IMR-90 (cell line): Measurements from ENCODE around the gene CTIF. TPM values are rescaled to one million over a fixed set of nuclear protein-coding genes. Genes with fewer than 3 reads are reported as not detected.

Experiments
- ATAC-seq: fragments of 200-7000 bp; cut with Tn5 transposase; 2 replicates; pipeline ENCODE4 v1.9.1; 2020; ENCODE audit warnings: low read depth, mild to moderate bottlenecking, moderate library complexity
- BruUV-seq: library from RNA; stranded (reverse); fragments of 400-500 nt; replicated peaks from 2 replicates; lab custom pipeline; 2021; lab: Mats Ljungman, UMichigan
- CTCF ChIA-PET: fragments of 300-600 bp; formaldehyde crosslinking; extraction: SDS; loops from one replicate; lab custom pipeline; 2021; ENCODE audit warnings: antibody characterized with exemption; lab: Yijun Ruan, JAX
- POLR2A ChIA-PET: fragments of 300-600 bp; sonication (Branson Sonifier 250); formaldehyde crosslinking; loops from one replicate; lab custom pipeline; 2022; ENCODE audit warnings: antibody characterized with exemption; ENCODE audit not compliant: unreplicated experiment; lab: Charles Lee
- DNase-seq: peaks from one replicate; pipeline ENCODE4 v3.0.0; 2013
- H2AFZ ChIP-seq: replicated peaks from 2 replicates; pipeline ENCODE3; 2013; ENCODE audit warnings: low read length, mild to moderate bottlenecking; ENCODE audit not compliant: poor library complexity
- H2AK5ac ChIP-seq: 2 replicates; pipeline ENCODE4 v1.6.1; 2013; ENCODE audit warnings: low read depth, low read length, inconsistent platforms
- H2AK9ac ChIP-seq: replicated peaks from 2 replicates; pipeline ENCODE3; 2013; ENCODE audit warnings: mild to moderate bottlenecking, low read depth, low read length, moderate library complexity; ENCODE audit not compliant: poor library complexity
- H2BK120ac ChIP-seq: 2 replicates; pipeline ENCODE4 v1.6.1; 2013; ENCODE audit warnings: low read depth, low read length, inconsistent platforms
- H2BK15ac ChIP-seq: 3 replicates; pipeline ENCODE4 v1.6.1; 2013; ENCODE audit warnings: low read depth, low read length, inconsistent platforms
- H2BK20ac ChIP-seq: 2 replicates; pipeline ENCODE4 v1.6.1; 2013; ENCODE audit warnings: low read depth, mild to moderate bottlenecking, inconsistent platforms, low read length, moderate library complexity
- H2BK5ac ChIP-seq: 2 replicates; pipeline ENCODE4 v1.6.1; 2013; ENCODE audit warnings: mild to moderate bottlenecking, low read depth, low read length, inconsistent platforms; ENCODE audit not compliant: poor library complexity, severe bottlenecking
- H3K14ac ChIP-seq: replicated peaks from 2 replicates; pipeline ENCODE4 v1.6.1; 2013; ENCODE audit warnings: low read depth, low read length, inconsistent platforms
- H3K18ac ChIP-seq: 2 replicates; pipeline ENCODE4 v1.6.1; 2013; ENCODE audit warnings: low read depth, low read length, control low read depth
- H3K23ac ChIP-seq: 2 replicates; pipeline ENCODE4 v1.6.1; 2013; ENCODE audit warnings: low read depth, low read length, inconsistent platforms
- H3K27ac ChIP-seq: 2 replicates; pipeline ENCODE4 v1.5.1; 2013; ENCODE audit warnings: mild to moderate bottlenecking, control low read depth, low read length; ENCODE audit not compliant: insufficient read depth
- H3K27me3 ChIP-seq: 2 replicates; pipeline ENCODE4 v1.6.1; 2013; ENCODE audit warnings: low read length; ENCODE audit not compliant: control insufficient read depth, insufficient read depth
- H3K36me3 ChIP-seq: 2 replicates; pipeline ENCODE4 v1.6.1; 2013; ENCODE audit warnings: low read length, mixed read lengths; ENCODE audit not compliant: control insufficient read depth, insufficient read depth
- H3K4ac ChIP-seq: 2 replicates; pipeline ENCODE4 v1.6.1; 2013; ENCODE audit warnings: low read depth, low read length, inconsistent platforms
- H3K4me1 ChIP-seq: 2 replicates; pipeline ENCODE4 v1.6.1; 2013; ENCODE audit warnings: low read length, mixed read lengths; ENCODE audit not compliant: control insufficient read depth, insufficient read depth
- H3K4me2 ChIP-seq: 2 replicates; pipeline ENCODE4 v1.6.1; 2013; ENCODE audit warnings: low read depth, mild to moderate bottlenecking, control low read depth, low read length, moderate library complexity
- H3K4me3 ChIP-seq: 2 replicates; pipeline ENCODE4 v1.5.1; 2013; ENCODE audit warnings: low read depth, mild to moderate bottlenecking, control low read depth, low read length, moderate library complexity; ENCODE audit not compliant: insufficient read depth
- H3K56ac ChIP-seq: 2 replicates; pipeline ENCODE4 v1.6.1; 2013; ENCODE audit warnings: low read length, inconsistent platforms; ENCODE audit not compliant: insufficient read depth; ENCODE audit errors: extremely low read depth
- H3K79me1 ChIP-seq, 2 experiments: 2 replicates each; pipeline ENCODE4 v1.6.1; 2013; ENCODE audit warnings: low read length in 2 of 2, inconsistent platforms in 1 of 2, low read depth in 1 of 2
- H3K9ac ChIP-seq: 2 replicates; pipeline ENCODE4 v1.6.1; 2013; ENCODE audit warnings: low read depth, low read length, control low read depth
- H3K9me1 ChIP-seq: 2 replicates; pipeline ENCODE4 v1.6.1; 2013; ENCODE audit warnings: low read length, inconsistent platforms; ENCODE audit not compliant: insufficient read depth
- H3K9me3 ChIP-seq: 2 replicates; pipeline ENCODE4 v1.6.1; 2013; ENCODE audit warnings: low read length; ENCODE audit not compliant: control insufficient read depth, insufficient read depth
- H4K20me1 ChIP-seq: 2 replicates; pipeline ENCODE4 v1.6.1; 2013; ENCODE audit warnings: low read length, inconsistent platforms; ENCODE audit not compliant: insufficient read depth
- H4K5ac ChIP-seq: 2 replicates; pipeline ENCODE4 v1.6.1; 2013; ENCODE audit warnings: mild to moderate bottlenecking, low read depth, low read length, control low read depth
- H4K8ac ChIP-seq, 2 experiments: 2 replicates each; pipeline ENCODE4 v1.6.1; 2013; ENCODE audit warnings: low read depth in 2 of 2, low read length in 2 of 2, control low read depth in 1 of 2, inconsistent platforms in 1 of 2
- H4K91ac ChIP-seq: 2 replicates; pipeline ENCODE4 v1.6.1; 2013; ENCODE audit warnings: low read depth, low read length, inconsistent platforms; ENCODE audit not compliant: insufficient read depth
- MAZ ChIP-seq: IDR thresholded peaks from 2 replicates; pipeline ENCODE4 v1.6.1; 2012; ENCODE audit warnings: low read depth, mild to moderate bottlenecking, low read length, improper control_type of control experiment, moderate library complexity, borderline replicate concordance
- WGBS, 2 experiments: methylation state at CpG; one replicate each; pipeline versions ENCODE4 v1.1.5 to v1.1.7; 2013; ENCODE audit warnings: missing lambda C conversion rate in 2 of 2; ENCODE audit not compliant: insufficient read length in 1 of 2; ENCODE audit errors: extremely low coverage in 2 of 2; 5-methylcytosine and 5-hydroxymethylcytosine counted together
- dilution Hi-C: fragments of 300-500 bp; cut with HindIII; formaldehyde crosslinking; loops from one replicate; pipeline ENCODE4 v1.14.3; 2018; ENCODE audit warnings: low sequenced_read_pairs; ENCODE audit not compliant: unreplicated experiment
- in situ Hi-C: fragments of 300-500 bp; cut with MboI; formaldehyde crosslinking; loops from 3 replicates; pipeline ENCODE4 v1.14.3; 2019; ENCODE audit warnings: low sequenced_read_pairs, inconsistent platforms, mixed read lengths
- intact Hi-C: fragments of 100-400 bp; cut with micrococcal nuclease; formaldehyde crosslinking; loops from 2 replicates; pipeline ENCODE4 v1.10.0; 2022
- polyA plus RNA-seq, 3 experiments: library from polyadenylated mRNA; depleted of rRNA; stranded (reverse); fragments of >200 nt; gene quantifications; 2 replicates each; pipeline ENCODE4 v1.2.3, GENCODE V29; 2012; ENCODE audit warnings: low replicate concordance in 1 of 3
- total RNA-seq: library from RNA; depleted of rRNA; stranded (reverse); fragments of >200 nt; gene quantifications from 2 replicates; pipeline ENCODE4 v1.2.3, GENCODE V29; 2012

Gene CTIF
- total and polyA plus RNA-seq, 2 of the 4 experiments (the other 2 are of a cell fraction) = 25.1 to 57.0 TPM

GRCh38 chr18:48879008-48879431, 340.2 kb downstream of the CTIF start:
- DNase-seq = no peak
- BruUV-seq = no TSS peak

More at GRCh38 chr18:48879008-48879431, 340.2 kb downstream of the CTIF start:
- CTCF ChIA-PET = no interaction called here
- H3K9me1 ChIP-seq = 0 out of 2 replicates have a peak, but pooled peaks cover 9% of the 10 kb centered on the region
- no peak overlapping the region for H3K27ac ChIP-seq
- no peak overlapping the region for H2AK9ac ChIP-seq
- POLR2A ChIA-PET = no interaction called here
- H3K4ac ChIP-seq = no peak overlapping the region
- H3K27me3 ChIP-seq = no peaks in the 10 kb centered on the region; the same call in 1 of the 2 replicates
- in situ Hi-C loops (no loop called here), intact Hi-C loops (no loop called here), dilution Hi-C loops (no loop called here)
- H2BK5ac ChIP-seq = no peak overlapping the region
- H3K4me2 ChIP-seq = no peak overlapping the region
- no peak for ATAC-seq
- H2BK15ac ChIP-seq = no peak overlapping the region
- no CpG with 5 or more reads among the region's 15 CpGs for WGBS, 2 experiments
- H3K23ac ChIP-seq = no peak overlapping the region
- no peaks in the 10 kb centered on the region for H3K9me3 ChIP-seq
- H3K4me3 ChIP-seq = no peak overlapping the region
- H3K56ac ChIP-seq = no peak overlapping the region
- H2AK5ac ChIP-seq = no peak overlapping the region
- H4K20me1 ChIP-seq = no peaks in the 10 kb centered on the region
- H4K5ac ChIP-seq = no peak overlapping the region
- no peak overlapping the region for H3K9ac ChIP-seq
- 0 out of 4 replicates have a peak, but pooled peaks cover 0 to 2% of the 10 kb centered on the region in 2 experiments for H3K79me1 ChIP-seq
- H4K91ac ChIP-seq = no peak overlapping the region
- no peak overlapping the region for H3K14ac ChIP-seq
- TF ChIP-seq MAZ = no peak
- H2BK120ac ChIP-seq = no peak overlapping the region
- peaks cover 4% of the 10 kb centered on the region for H3K4me1 ChIP-seq
- H3K36me3 ChIP-seq = no peaks in the 10 kb centered on the region
- H2AFZ ChIP-seq = no peak overlapping the region
- H3K18ac ChIP-seq = no peak overlapping the region
- H2BK20ac ChIP-seq = no peak overlapping the region
- H4K8ac ChIP-seq = no peak overlapping the region
